8988T (cell line): ENCODE measurements around the gene CPA4.
"Not testable (repeated sequence)": the region's sequence is repeated elsewhere in the genome, so short reads cannot be mapped to it uniquely, and the experiment has no call there.

Source experiments
- DNase-seq: peaks from one replicate; pipeline ENCODE4 v3.0.0; 2011

CPA4 gene, protein sequence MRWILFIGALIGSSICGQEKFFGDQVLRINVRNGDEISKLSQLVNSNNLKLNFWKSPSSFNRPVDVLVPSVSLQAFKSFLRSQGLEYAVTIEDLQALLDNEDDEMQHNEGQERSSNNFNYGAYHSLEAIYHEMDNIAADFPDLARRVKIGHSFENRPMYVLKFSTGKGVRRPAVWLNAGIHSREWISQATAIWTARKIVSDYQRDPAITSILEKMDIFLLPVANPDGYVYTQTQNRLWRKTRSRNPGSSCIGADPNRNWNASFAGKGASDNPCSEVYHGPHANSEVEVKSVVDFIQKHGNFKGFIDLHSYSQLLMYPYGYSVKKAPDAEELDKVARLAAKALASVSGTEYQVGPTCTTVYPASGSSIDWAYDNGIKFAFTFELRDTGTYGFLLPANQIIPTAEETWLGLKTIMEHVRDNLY

DNA sequence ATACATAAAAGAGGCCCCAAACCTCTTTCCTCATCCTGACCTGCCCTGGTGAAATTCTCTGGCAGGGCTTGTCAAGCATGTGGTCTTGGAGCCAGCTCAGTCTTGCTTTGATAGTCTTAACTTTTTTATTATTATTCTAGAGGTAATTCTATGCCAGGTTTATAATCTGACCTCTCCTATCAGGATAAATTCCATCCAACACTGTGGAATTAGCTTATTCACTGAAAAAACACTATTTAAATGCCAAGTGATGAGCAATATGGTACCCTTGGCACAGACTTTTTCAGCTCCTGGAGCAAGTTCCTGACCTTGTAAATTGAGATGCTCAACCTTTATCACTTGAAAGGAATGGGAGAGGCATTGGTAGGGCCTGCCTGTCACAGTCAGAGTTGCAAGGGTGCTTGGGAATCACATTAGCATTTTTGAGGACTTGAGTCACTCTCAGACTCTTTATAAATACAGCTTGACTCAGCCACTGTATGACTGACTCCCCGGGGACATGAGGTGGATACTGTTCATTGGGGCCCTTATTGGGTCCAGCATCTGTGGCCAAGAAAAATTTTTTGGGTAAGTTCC lies at the start of gene CPA4:
Gene CPA4 (plus strand): TSS at position 480 of the 576 bp plus-strand sequence. CDS start 20 bp downstream, at position 500.
- peak; percentile 28 for DNase-seq

DNA sequence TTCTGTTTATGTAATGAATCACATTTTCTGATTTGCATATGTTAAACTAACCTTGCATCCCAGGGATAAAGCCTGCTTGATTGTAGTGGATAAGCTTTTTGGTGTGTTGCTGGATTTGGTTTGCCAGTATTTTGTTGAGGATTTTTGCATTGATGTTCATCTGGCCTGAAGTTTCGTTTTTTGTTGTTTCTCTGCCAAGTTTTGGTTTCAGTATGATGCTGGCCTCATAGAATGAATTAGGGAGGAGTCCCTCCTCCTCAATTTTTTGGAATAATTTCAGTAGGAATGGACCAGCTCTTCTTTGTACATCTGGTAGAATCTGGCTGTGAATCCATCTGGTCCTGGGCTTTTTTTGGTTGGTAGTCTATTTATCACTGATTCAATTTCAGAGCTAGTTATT lies 49.5 kb upstream of the CPA4 start:
- not testable (repeated sequence) for DNase-seq

DNA sequence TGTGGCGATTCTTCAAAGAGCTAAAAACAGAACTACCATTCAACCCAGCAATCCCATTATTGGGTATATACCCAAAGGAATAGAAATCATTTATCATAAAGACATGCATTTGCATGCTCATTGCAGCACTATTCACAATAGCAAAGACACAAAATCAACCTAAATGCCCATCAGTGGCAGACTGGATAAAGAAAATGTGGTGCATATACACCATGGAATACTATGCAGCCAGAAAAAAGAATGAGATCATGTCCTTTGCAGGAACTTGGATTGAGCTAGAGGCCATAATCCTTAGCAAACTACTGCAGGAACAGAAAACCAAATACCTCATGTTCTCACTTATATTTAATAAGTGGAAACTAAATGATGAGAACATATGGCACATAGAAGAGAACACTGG lies 46.5 kb upstream of the CPA4 start:
- DNase-seq: not testable (repeated sequence)

DNA sequence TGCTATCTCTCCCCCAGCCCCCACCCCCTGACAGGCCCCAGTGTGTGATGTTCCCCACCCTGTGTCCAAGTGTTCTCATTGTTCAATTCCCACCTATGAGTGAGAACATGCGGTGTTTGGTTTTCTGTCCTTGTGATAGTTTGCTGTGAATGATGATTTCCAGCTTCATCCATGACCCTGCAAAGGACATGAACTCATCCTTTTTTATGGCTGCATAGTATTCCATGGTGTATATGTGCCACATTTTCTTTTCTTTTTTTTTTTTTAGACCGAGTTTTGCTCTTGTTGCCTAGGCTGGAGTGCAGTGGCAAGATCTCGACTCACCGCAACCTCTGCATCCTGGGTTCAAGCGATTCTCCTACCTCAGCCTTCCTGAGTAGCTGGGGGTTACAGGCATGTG lies 44.1 kb upstream of the CPA4 start:
- DNase-seq: not testable (repeated sequence)

DNA sequence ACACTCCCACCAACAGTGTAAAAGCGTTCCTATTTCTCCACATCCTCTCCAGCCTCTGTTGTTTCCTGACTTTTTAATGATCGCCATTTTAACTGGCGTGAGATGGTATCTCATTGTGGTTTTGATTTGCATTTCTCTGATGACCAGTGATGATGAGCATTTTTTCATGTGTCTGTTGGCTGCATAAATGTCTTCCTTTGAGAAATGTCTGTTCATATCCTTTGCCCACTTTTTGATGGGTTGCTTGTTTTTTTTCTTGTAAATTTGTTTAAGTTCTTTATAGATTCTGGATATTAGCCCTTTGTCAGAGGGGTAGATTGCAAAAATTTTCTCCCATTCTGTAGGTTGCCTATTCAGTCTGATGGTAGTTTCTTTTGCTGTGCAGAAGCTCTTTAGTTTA lies 43.3 kb upstream of the CPA4 start:
- DNase-seq: not testable (repeated sequence)

DNA sequence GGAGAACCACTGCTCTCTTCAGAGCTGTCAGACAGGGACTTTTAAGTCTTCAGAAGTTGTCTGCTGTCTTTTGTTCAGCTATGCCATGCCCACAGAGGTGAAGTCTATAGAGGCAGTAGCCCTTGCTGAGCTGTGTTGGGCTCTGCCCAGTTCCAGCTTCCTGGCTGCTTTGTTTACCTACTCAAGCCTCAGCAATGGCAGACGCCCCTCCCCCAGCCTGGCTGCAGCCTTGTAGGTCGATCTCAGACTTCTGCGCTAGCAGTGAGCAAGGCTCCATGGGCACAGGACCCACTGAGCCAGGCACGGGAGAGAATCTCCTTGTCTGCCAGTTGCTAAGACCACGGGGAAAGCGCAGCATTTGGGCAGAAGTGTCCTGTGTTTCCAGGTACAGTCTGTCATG lies 38.4 kb upstream of the CPA4 start:
- no peak for DNase-seq

DNA sequence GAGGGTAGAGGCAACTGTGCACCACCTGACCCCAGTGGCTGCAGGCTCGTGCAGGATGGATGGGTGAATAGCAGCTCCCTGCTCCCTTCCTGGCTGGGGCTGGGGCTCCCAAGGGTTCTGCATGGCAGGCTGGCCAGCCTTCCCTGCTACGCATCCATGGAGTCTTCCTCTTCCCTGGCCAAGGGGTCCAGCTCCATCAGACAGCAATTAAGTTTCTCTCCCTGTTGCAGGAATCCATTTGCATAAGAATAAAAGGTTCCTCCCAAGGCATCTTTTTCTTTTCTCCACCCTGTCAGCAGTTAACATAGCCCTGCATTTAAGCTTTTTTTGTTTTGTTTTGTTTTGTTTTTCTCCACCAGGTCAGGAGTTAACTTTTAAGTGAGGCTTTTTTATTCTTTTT lies 36.3 kb upstream of the CPA4 start:
- DNase-seq: no peak

DNA sequence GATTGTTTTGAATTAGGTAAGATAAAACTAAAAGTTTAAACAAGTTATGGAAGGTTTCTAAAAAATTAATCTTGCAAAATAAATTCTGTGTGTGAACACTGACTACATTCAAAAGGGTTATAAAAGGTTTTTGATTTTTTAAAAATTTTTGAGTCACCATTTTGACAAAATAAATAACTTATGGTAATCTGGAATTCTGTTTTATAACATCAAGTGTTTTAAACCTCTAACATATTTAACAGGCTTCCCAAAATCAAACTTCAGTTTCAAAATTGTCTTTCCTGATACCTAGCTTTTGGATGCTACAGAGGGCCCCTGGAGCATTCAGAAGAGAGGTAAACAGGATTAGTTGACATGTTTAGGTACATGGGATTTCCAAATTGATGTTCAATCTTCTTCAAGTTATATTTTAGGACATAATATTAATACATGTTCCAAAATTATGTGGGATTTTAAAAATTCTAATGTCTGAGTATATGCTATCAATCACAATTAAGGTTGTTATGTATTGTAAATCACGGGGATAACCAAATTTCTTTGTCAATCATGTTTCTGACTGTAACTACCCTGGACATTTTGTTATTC lies 34.4 kb upstream of the CPA4 start:
- no peak for DNase-seq

DNA sequence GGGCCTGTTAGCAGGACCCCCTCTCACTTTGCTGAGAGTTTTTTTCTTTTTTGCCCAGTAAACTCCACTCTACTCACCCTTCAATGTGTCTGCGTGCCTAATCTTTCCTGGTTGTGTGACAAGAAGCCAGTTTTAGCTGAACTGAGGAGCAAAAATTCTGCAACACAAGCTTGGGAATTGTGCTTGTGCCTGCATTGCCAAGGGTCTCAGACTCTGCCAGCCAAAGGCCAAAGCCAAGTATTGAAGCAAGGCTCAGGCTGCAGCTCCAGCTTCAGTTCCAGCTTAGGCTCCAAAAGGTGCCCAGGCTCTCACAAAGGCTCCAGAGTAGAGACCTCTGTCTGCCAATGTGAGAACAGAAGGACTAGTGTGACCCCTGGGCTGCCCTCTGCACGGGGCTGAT lies 30.5 kb upstream of the CPA4 start:
- DNase-seq: no peak

DNA sequence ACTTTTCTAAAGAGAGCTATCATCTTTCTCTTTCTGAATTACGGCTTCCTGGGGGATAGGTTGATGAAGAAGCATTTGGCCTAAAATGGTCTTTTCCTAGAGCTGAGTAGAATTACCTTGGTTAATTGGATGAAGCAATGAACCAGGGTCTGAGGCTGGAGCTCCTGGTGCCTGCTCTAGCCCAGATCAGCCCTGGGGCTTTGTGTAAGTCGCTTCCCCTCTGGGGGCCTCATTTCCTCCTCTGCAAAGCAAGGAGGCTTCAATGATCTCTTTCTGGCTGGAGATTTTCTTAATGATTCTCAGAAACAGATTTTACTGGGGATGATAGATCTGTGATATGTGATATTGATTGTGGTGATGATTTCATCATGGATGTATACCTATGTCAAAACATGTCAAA lies 29.8 kb upstream of the CPA4 start:
- DNase-seq: no peak

DNA sequence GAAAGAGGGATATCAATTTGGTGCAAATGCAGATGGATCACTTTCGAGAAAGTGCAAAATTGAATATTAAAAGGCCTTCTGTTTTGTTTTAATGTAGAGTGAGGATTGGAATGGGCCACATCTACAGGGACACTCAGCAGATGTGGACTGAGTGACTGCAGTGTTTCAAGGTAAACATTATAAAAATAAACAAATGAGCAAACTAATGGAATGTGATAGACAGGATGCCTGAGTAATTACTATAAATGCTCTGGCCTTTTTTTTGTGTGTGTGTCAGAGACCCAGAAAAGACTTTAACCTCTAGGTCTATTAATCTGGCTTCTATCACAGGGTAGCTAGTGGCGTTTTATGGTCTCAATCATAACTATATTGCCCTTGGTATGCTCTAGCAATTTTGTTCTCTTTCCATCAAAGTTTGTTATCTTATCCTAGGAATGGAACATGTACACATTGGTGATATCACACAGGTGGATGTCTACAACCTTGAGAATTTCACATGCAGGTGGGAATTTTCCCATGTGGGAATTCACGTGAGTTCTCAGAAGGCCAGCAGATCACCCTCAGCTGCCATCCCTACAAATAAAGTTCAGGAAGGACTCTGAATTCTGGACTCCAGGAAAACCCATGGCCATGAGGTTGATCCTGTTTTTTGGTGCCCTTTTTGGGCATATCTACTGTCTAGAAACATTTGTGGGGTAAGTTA lies 26.6 kb upstream of the CPA4 start, which contains the start of gene CPA2:
Gene CPA2 (plus strand): TSS at position 606 of the 703 bp plus-strand sequence. CDS start 19 bp downstream, at position 625.
- no peak for DNase-seq

DNA sequence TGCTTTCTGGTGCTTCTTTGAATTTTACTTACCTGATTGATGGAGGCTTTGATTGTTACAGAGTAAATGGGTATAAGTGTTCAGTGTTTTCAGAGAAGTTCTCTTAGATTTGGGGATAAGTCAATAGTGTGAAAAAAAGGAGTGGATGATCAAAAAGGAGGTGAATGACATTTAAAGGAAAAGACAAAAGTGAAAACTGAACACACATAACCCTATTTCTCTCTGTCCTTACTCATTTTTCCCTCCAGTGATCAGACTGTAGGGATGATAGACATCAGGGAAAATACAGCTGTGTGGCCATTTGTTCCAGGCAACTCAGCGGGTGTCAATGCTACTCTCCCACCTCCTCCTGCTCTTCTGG lies 26.0 kb upstream of the CPA4 start:
- no peak for DNase-seq

DNA sequence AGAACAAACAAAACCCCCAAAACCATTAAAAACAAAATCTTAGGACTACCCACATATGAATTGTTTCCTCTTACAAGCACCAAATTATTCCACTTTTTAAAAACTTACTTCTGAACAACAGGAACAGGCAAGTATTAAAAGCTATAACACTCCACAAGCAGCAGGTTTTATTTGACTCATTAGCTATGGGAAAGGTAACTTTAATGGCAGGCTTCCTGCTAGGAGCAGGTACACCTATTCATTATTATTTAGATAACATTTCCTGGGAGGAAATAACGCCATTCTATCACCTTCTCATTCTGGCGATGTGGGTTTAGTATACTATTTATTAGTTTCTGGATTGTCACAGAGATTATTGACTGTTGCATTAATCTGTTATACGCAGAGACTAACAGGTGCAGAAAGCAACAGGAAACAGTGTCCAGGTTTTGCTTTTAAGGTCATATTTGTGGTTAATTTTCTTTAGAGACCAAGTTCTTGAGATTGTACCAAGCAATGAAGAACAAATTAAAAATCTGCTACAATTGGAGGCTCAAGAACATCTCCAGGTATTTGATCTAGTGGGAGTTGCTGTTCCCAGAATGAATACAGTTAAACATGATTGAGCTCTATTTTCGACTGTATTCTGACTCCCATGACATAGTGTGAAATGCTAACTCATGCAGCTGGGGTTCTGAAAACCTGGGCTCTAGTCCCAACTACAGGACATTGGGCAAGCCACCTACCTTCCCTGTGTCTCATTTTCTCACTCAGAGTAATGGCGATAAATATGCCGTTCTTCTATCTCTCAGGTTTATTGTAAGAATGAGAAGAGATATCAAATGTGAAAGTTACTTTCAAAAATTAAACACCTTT lies 24.3 kb upstream of the CPA4 start:
- DNase-seq: no peak

DNA sequence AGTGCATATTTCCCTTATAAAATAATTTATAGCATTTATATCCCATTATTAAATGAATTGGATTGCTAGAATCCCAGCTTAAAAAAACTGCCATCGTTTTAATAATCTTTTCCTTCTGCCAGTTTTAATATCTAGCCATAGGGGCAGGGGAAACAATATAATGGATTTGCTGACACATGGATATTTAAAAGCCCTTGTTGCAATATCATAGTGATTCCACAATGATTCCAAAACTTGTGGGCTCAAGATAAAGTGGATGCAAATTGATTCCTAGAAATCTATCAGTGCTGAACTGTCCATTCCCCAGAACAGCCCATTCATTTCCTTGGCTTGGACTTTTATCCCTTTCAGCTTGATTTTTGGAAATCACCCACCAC lies 23.7 kb upstream of the CPA4 start:
- no peak for DNase-seq

DNA sequence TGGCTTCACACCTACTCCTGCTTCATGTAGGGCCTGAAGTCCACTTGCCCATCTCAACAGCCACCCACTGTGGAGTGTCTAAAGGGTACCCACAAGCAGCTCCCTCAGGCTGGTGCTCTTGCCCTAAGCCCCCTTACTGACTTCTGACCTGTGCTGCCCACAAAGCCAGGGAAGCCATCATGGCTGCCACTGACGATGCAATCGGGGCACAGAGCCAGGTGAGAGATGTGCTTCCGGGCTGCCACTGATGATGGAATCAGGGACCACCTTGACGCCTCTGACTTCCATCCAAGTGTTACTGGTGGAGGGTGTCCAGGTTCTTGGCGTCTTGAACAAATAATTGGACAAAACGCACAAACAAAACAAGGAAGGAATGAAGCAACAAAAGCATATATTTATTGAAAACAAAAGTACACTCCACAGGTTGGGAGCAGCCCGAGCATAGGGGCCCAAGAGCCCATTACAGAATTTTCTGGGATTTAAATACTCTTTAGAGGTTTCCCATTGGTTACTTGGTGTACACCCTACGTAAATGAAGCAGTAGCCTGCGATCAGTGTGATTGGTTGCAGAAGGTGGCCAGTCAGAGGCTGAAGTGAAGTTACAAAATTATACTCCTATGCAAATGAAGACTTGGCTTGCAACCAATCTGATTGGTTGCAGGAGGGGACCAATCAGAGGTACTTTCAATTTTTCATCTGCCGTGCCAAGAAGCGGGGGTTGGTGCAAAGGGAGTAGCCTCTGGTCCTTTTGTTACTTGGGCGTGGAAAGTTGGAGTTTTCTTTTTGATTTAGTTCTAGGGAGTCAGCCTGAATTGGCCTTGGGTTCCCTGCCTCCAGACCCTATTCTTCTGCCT lies 21.8 kb upstream of the CPA4 start:
- DNase-seq: no peak

DNA sequence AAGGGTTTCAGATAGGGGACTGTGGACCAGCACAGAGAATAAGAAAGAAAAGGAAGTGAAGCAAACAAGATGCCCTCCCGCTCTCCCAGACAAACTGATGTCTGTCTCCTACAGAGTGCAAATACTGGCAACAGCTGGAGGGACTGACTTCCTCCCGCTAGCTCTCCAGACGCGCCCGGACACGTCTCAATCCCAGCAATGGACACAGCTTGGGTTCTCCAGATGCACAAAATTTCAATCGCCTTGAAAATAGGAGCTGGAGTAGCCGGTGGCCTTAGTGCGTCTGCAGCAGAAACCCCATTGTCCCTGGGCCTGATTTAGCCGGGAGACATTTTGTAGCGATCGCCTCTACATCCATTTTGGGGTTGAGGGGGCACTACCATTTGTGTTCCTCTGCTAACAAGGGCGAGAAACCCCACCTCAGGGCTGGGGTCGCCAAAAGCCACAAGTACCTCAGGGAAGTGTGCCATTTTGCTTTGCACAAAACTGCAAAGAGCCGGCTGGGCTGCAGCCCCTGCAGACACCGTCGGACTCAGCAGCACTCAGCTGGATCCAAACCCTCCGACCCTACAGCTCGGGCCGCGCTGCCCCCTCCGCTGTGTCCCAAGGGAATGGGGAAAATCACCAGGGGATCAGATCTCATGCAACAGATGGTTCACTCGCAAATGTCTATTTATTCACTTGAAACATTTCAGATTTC lies 20.4 kb upstream of the CPA4 start:
- DNase-seq: no peak

DNA sequence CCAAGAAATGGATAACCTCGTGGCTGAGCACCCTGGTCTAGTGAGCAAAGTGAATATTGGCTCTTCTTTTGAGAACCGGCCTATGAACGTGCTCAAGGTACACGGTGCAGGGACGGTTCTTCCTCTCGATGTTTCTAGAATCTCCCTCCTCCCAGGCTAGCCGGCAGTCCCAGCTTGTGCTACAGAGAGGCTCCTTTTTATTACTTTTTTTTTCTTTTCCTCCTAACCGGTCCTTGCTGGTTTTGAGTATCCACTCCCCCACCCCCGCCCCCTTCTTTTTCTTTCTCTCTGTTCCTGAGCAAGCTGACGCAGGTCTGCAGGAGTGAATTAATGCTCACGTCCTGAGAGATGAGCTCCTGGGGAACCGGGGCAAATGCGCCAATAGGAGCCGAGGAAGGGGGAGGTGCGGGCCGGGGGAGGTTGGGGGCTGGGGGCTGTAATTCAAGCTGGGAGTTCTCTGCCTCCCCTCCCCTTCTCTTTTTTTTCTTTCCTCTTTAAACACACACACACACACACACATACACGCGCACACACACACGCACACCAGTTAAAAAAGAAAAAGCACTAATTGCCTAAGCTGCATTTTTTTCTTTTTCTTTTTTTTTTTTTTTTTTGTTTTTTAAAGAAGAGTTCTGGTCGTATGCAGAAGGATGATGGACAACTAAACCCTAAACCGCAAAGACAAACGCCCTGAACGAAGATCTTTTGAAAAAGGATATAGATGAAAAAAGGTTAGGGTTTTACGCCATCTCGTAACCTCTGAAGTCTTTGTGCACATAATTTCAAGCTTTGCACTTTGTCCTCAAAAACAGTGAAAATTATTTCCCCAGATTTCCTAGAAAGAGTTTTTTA lies 19.7 kb upstream of the CPA4 start:
- DNase-seq: no peak

DNA sequence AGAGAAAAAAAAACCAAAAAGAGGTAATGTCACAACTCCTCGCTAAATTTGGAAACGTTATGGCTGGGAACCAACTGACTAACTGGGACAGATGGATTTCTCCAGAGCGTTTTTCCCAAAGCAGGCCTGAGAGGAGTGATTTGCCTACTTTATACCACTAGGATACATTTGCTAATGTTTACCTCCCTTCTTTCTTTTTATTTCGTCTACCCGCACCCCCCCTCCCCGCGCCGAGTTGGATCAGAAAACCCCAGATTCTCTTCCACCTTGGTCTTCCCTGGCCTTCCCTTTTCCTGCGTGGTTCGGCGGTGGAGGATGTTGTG lies 19.1 kb upstream of the CPA4 start:
- no peak for DNase-seq

DNA sequence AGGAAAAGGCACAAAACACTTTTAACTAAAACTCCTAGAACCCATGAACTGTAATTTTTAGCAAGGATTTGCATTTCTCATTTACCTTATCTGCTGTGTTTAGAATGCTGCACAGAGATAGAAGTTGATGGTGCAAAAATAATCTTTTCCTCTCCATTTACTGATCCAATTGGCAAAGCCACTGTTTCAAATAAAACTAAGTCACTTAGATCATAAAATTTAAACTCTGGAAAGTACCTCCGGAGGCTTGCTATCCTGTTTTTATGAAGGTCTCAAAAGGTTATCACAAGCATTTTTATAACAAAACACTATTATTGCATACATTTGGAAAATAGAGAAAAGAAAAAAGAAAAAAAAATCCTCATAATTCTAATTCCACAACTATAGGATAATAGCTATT lies 18.7 kb upstream of the CPA4 start:
- DNase-seq: no peak

DNA sequence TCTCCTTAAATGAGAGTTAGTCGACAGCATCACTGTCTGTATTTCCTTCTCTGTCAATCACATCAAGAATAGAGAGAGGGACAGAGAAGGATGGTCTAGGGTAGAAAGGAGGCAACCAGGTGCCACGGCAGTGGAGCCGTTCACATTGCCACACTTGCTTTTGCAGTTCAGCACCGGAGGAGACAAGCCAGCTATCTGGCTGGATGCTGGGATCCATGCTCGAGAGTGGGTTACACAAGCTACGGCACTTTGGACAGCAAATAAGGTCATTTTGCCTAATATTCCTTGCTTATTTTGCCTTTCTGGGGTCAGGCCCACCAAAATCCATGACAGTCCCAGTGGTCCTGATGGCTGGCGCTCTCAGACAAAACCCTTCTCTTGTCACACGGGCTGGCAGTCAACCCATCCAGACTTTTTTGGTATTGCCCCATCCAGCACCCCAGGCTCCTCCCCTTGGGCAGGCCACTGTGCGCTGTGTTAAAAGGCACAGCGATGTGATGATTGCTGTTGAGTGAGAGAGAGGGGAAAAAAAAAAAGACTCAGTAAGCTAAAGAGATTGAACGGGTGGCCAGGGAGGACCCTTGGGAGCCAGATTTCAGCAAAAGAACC lies 17.9 kb upstream of the CPA4 start:
- no peak for DNase-seq
